Measurements from ENCODE around the gene TAF11L9.
"Not testable (repeated sequence)": the region's sequence is repeated elsewhere in the genome, so short reads cannot be mapped to it uniquely, and the experiment has no call there.

Gene TAF11L9

GRCh38 chr5:17614872-17615605, 20.8 kb upstream of the TAF11L9 start:
- DNase-seq (ENCODE audit: extremely low read depth, insufficient read length): no peak
- H3K4me3 ChIP-seq (replicated peaks; ENCODE audit: low read depth, low read length): no peak overlapping the region
- no peaks in the 10 kb centered on the region for H3K27me3 ChIP-seq (replicated peaks; ENCODE audit: control insufficient read depth, insufficient read depth, low read length)
- TF ChIP-seq CTCF (IDR thresholded peaks at IDR 0.05; ENCODE audit: insufficient read depth, low read length, poor library complexity, severe bottlenecking): no peak
- no peaks in the 10 kb centered on the region for H3K36me3 ChIP-seq (ENCODE audit: control insufficient read depth, insufficient read depth, low read length)

GRCh38 chr5:17610092-17610491, 15.9 kb upstream of the TAF11L9 start, which contains the start of gene TAF11L12:
TAF11L12 (plus strand) TSS chr5:17610392.
- not testable (repeated sequence) for DNase-seq (ENCODE audit: extremely low read depth, insufficient read length); H3K36me3 ChIP-seq (ENCODE audit: control insufficient read depth, insufficient read depth, low read length); H3K27me3 ChIP-seq (replicated peaks; ENCODE audit: control insufficient read depth, insufficient read depth, low read length); H3K4me3 ChIP-seq (replicated peaks; ENCODE audit: low read depth, low read length)

- H3K27me3 ChIP-seq (replicated peaks; ENCODE audit: control insufficient read depth, insufficient read depth, low read length); H3K36me3 ChIP-seq (ENCODE audit: control insufficient read depth, insufficient read depth, low read length); H3K4me3 ChIP-seq (replicated peaks; ENCODE audit: low read depth, low read length); DNase-seq (ENCODE audit: extremely low read depth, insufficient read length): not testable (repeated sequence)
Observed at GRCh38 chr5:17607461-17607860, 13.3 kb upstream of the TAF11L9 start.

GRCh38 chr5:17604951-17605350, 10.8 kb upstream of the TAF11L9 start:
- H3K36me3 ChIP-seq (ENCODE audit: control insufficient read depth, insufficient read depth, low read length): no peaks in the 10 kb centered on the region
- H3K4me3 ChIP-seq (replicated peaks; ENCODE audit: low read depth, low read length): no peak overlapping the region
- no peaks in the 10 kb centered on the region for H3K27me3 ChIP-seq (replicated peaks; ENCODE audit: control insufficient read depth, insufficient read depth, low read length)
- no peak for DNase-seq (ENCODE audit: extremely low read depth, insufficient read length)
- TF ChIP-seq CTCF (IDR thresholded peaks at IDR 0.05; ENCODE audit: insufficient read depth, low read length, poor library complexity, severe bottlenecking): no peak

GRCh38 chr5:17603880-17604279, 9.7 kb upstream of the TAF11L9 start, which contains the start of gene TAF11L11:
TAF11L11 (plus strand) TSS chr5:17604183.
- H3K27me3 ChIP-seq (replicated peaks; ENCODE audit: control insufficient read depth, insufficient read depth, low read length): not testable (repeated sequence)

GRCh38 chr5:17597728-17598127, 3.5 kb upstream of the TAF11L9 start, which contains the start of gene TAF11L10:
TAF11L10 (minus strand) TSS chr5:17597828.
- H3K36me3 ChIP-seq (ENCODE audit: control insufficient read depth, insufficient read depth, low read length); DNase-seq (ENCODE audit: extremely low read depth, insufficient read length); H3K4me3 ChIP-seq (replicated peaks; ENCODE audit: low read depth, low read length): not testable (repeated sequence)

More at GRCh38 chr5:17603880-17604279, 9.7 kb upstream of the TAF11L9 start, which contains the start of gene TAF11L11:
- DNase-seq (ENCODE audit: extremely low read depth, insufficient read length); H3K4me3 ChIP-seq (replicated peaks; ENCODE audit: low read depth, low read length); H3K36me3 ChIP-seq (ENCODE audit: control insufficient read depth, insufficient read depth, low read length): not testable (repeated sequence)

GRCh38 chr5:17590860-17591259, 3.3 kb downstream of the TAF11L9 start, which contains the start of gene TAF11L8:
TAF11L8 (minus strand) TSS chr5:17590960.
- not testable (repeated sequence) for H3K36me3 ChIP-seq (ENCODE audit: control insufficient read depth, insufficient read depth, low read length); H3K27me3 ChIP-seq (replicated peaks; ENCODE audit: control insufficient read depth, insufficient read depth, low read length); H3K4me3 ChIP-seq (replicated peaks; ENCODE audit: low read depth, low read length); DNase-seq (ENCODE audit: extremely low read depth, insufficient read length)

More at GRCh38 chr5:17597728-17598127, 3.5 kb upstream of the TAF11L9 start, which contains the start of gene TAF11L10:
- H3K27me3 ChIP-seq (replicated peaks; ENCODE audit: control insufficient read depth, insufficient read depth, low read length): not testable (repeated sequence)

- not testable (repeated sequence) for H3K36me3 ChIP-seq (ENCODE audit: control insufficient read depth, insufficient read depth, low read length); DNase-seq (ENCODE audit: extremely low read depth, insufficient read length); H3K27me3 ChIP-seq (replicated peaks; ENCODE audit: control insufficient read depth, insufficient read depth, low read length); H3K4me3 ChIP-seq (replicated peaks; ENCODE audit: low read depth, low read length)
Observed at GRCh38 chr5:17585658-17586057, 8.5 kb downstream of the TAF11L9 start, which contains the start of gene TAF11L7. TAF11L7 (minus strand) TSS chr5:17585758.
